Fibroblast of skin of right quadriceps (primary cell): ENCODE measurements around the gene FBXL7.

Experiments used
- DNase-seq: peaks from one replicate; pipeline ENCODE4 v3.0.0-alpha.2; 2013

The FBXL7 gene

GRCh38 chr5:15786884-15787283, 286.9 kb downstream of the FBXL7 start:
- DNase-seq: no peak

- peak; percentile 39 for DNase-seq
Measured at GRCh38 chr5:15787681-15788080, 287.7 kb downstream of the FBXL7 start.

GRCh38 chr5:15789642-15790041, 289.7 kb downstream of the FBXL7 start:
- no peak for DNase-seq

- peak; percentile 40 for DNase-seq
Measured at GRCh38 chr5:15790446-15791018, 290.6 kb downstream of the FBXL7 start.

- no peak for DNase-seq
Measured at GRCh38 chr5:15791274-15791673, 291.3 kb downstream of the FBXL7 start.

- peak; percentile 62 for DNase-seq
Measured at GRCh38 chr5:15791859-15792258, 291.9 kb downstream of the FBXL7 start.

GRCh38 chr5:15794052-15794985, 294.3 kb downstream of the FBXL7 start:
- DNase-seq: peak; percentile 38

- DNase-seq: no peak
Measured at GRCh38 chr5:15796096-15796495, 296.1 kb downstream of the FBXL7 start.

- DNase-seq: no peak
Measured at GRCh38 chr5:15796557-15796956, 296.6 kb downstream of the FBXL7 start.

GRCh38 chr5:15797116-15797515, 297.1 kb downstream of the FBXL7 start:
- no peak for DNase-seq

GRCh38 chr5:15798006-15798405, 298.0 kb downstream of the FBXL7 start:
- DNase-seq: no peak

GRCh38 chr5:15799014-15799413, 299.0 kb downstream of the FBXL7 start:
- DNase-seq: no peak

GRCh38 chr5:15799612-15800011, 299.6 kb downstream of the FBXL7 start:
- no peak for DNase-seq

- no peak for DNase-seq
Measured at GRCh38 chr5:15803280-15803679, 303.3 kb downstream of the FBXL7 start.

GRCh38 chr5:15806613-15807012, 306.6 kb downstream of the FBXL7 start:
- DNase-seq: no peak

- no peak for DNase-seq
Measured at GRCh38 chr5:15807248-15807647, 307.3 kb downstream of the FBXL7 start.

GRCh38 chr5:15807871-15808270, 307.9 kb downstream of the FBXL7 start:
- DNase-seq: peak; percentile 65

- no peak for DNase-seq
Measured at GRCh38 chr5:15808577-15808976, 308.6 kb downstream of the FBXL7 start.

- DNase-seq: no peak
Measured at GRCh38 chr5:15819617-15820016, 319.6 kb downstream of the FBXL7 start.

- DNase-seq: peak; percentile 72
Measured at GRCh38 chr5:15821506-15821905, 321.5 kb downstream of the FBXL7 start.

GRCh38 chr5:15823398-15823797, 323.4 kb downstream of the FBXL7 start:
- DNase-seq: peak; percentile 51

- no peak for DNase-seq
Measured at GRCh38 chr5:15827741-15828140, 327.8 kb downstream of the FBXL7 start.

GRCh38 chr5:15831408-15831807, 331.4 kb downstream of the FBXL7 start:
- DNase-seq: no peak

GRCh38 chr5:15833365-15833764, 333.4 kb downstream of the FBXL7 start:
- no peak for DNase-seq
